A673 (cell line): ENCODE results near the gene CAMK1D. TPM values are rescaled to one million over a fixed set of nuclear protein-coding genes. Genes with fewer than 3 reads are reported as not detected.
A peak's percentile ranks its signal among the peaks of the same experiment; 100 is the strongest.

Source experiments
- BruUV-seq: library from RNA; stranded (reverse); fragments of 400-500 nt; replicated peaks from 2 replicates; lab custom pipeline; 2021; lab: Mats Ljungman, UMichigan
- CTCF ChIA-PET: fragments of 300-600 bp; sonication (Branson Sonifier 250); formaldehyde crosslinking; loops from one replicate; lab custom pipeline; 2022; ENCODE audit warnings: antibody characterized with exemption; lab: Charles Lee
- POLR2A ChIA-PET: fragments of 300-600 bp; sonication (Branson Sonifier 250); formaldehyde crosslinking; loops from one replicate; lab custom pipeline; 2022; ENCODE audit warnings: antibody characterized with exemption; ENCODE audit not compliant: low non-redundant PET; lab: Charles Lee
- DNase-seq: peaks from one replicate; pipeline ENCODE4 v3.0.0-alpha.2; 2015; ENCODE audit warnings: low spot score
- H3K27ac ChIP-seq: fragments of 200-600 bp; sonication (generic); 2 replicates; pipeline ENCODE4 v1.5.1; 2016; ENCODE audit warnings: mixed run types, low read depth, mild to moderate bottlenecking, mixed read lengths, antibody characterized with exemption, low read length; ENCODE audit not compliant: poor library complexity, severe bottlenecking
- H3K27me3 ChIP-seq: fragments of 200-600 bp; sonication (generic); replicated peaks from 2 replicates; pipeline ENCODE4 v1.6.1; 2017; ENCODE audit warnings: mixed run types, low read depth, mild to moderate bottlenecking, mixed read lengths, antibody characterized with exemption, low read length; ENCODE audit not compliant: insufficient read depth, poor library complexity
- H3K36me3 ChIP-seq: fragments of 200-600 bp; sonication (generic); 2 replicates; pipeline ENCODE4 v1.6.1; 2016; ENCODE audit warnings: mixed run types, mild to moderate bottlenecking, mixed read lengths, antibody characterized with exemption, low read length; ENCODE audit not compliant: insufficient read depth, poor library complexity, severe bottlenecking
- H3K4me1 ChIP-seq: fragments of 200-600 bp; sonication (generic); 2 replicates; pipeline ENCODE4 v1.6.1; 2017; ENCODE audit warnings: mixed run types, mild to moderate bottlenecking, mixed read lengths, antibody characterized with exemption, low read length; ENCODE audit not compliant: insufficient read depth, poor library complexity, severe bottlenecking
- H3K4me3 ChIP-seq: fragments of 200-600 bp; sonication (generic); 2 replicates; pipeline ENCODE4 v1.5.1; 2016; ENCODE audit warnings: low read depth, mixed run types, mild to moderate bottlenecking, mixed read lengths, low read length; ENCODE audit not compliant: poor library complexity, severe bottlenecking
- H3K9me3 ChIP-seq: fragments of 200-600 bp; sonication (generic); 2 replicates; pipeline ENCODE4 v1.6.1; 2016; ENCODE audit warnings: mixed run types, low read depth, mild to moderate bottlenecking, mixed read lengths, antibody characterized with exemption, low read length; ENCODE audit not compliant: poor library complexity, severe bottlenecking
- CTCF ChIP-seq: fragments of 300-800, 200-600 bp; sonication (generic); conservative IDR thresholded peaks from 2 replicates; pipeline ENCODE4 v1.5.1; 2017; ENCODE audit warnings: low read depth, mild to moderate bottlenecking, antibody characterized with exemption, low read length, moderate library complexity, mixed read lengths
- EZH2 ChIP-seq: fragments of 200-600 bp; sonication (generic); IDR thresholded peaks from 2 replicates; pipeline ENCODE4 v1.6.1; 2017; ENCODE audit warnings: borderline replicate concordance, low read depth, mild to moderate bottlenecking, mixed read lengths, antibody characterized with exemption, low read length; ENCODE audit not compliant: poor library complexity, severe bottlenecking
- intact Hi-C: fragments of 100-400 bp; cut with micrococcal nuclease; formaldehyde crosslinking; loops from one replicate; pipeline ENCODE4 v1.10.0; 2022; ENCODE audit not compliant: unreplicated experiment
- total RNA-seq: library from RNA; stranded (reverse); gene quantifications from 2 replicates; pipeline ENCODE4 v1.2.3, GENCODE V29; 2021

CAMK1D gene
- total RNA-seq, 1 experiment from 2014 or later: 23.7 TPM

GRCh38 chr10:12455766-12456165 lies 106.4 kb downstream of the CAMK1D start:
- BruUV-seq: no TSS peak
- Histone ChIP-seq H3K27me3 (no peaks in the 10 kb centered on the region), H3K4me1 (peaks cover 24% of the 10 kb centered on the region), H3K27ac (no peak overlapping the region), H3K36me3 (no peaks in the 10 kb centered on the region), H3K9me3 (no peaks in the 10 kb centered on the region), H3K4me3 (no peak overlapping the region)
- peak; percentile 44 for DNase-seq
- POLR2A ChIA-PET: no interaction called here
- intact Hi-C loops: no loop called here
- TF ChIP-seq CTCF (no peak), EZH2 (no peak)
- CTCF ChIA-PET: no interaction called here

- H3K27me3 ChIP-seq: no peaks in the 10 kb centered on the region
- no peaks in the 10 kb centered on the region for H3K9me3 ChIP-seq
- peaks cover 24% of the 10 kb centered on the region for H3K4me1 ChIP-seq
- no peak overlapping the region for H3K4me3 ChIP-seq
- POLR2A ChIA-PET: interaction anchor here (0.7 kb wide), 1 partner anchor 64 kb away, joined by 6 read pairs; no protein-coding TSS in a partner anchor
- BruUV-seq: no TSS peak
- no peaks in the 10 kb centered on the region for H3K36me3 ChIP-seq
- no peak for DNase-seq
- CTCF ChIA-PET: no interaction called here
- intact Hi-C loops: no loop called here
- TF ChIP-seq EZH2 (no peak), CTCF (no peak)
- H3K27ac ChIP-seq: peak overlapping the region; percentile 0
These were observed 110.0 kb downstream of the CAMK1D start for GRCh38 chr10:12459340-12459739.

GRCh38 chr10:12459762-12460161 lies 110.4 kb downstream of the CAMK1D start:
- no peaks in the 10 kb centered on the region for H3K36me3 ChIP-seq
- no peaks in the 10 kb centered on the region for H3K9me3 ChIP-seq
- H3K27me3 ChIP-seq: no peaks in the 10 kb centered on the region
- H3K4me1 ChIP-seq: peaks cover 25% of the 10 kb centered on the region
- intact Hi-C loops: no loop called here
- ChIA-PET CTCF (no interaction called here), POLR2A (interaction anchor here (0.7 kb wide), 1 partner anchor 64 kb away, joined by 6 read pairs; no protein-coding TSS in a partner anchor)
- H3K27ac ChIP-seq: peak overlapping the region; percentile 0
- TF ChIP-seq CTCF (no peak), EZH2 (no peak)
- DNase-seq: no peak
- no peak overlapping the region for H3K4me3 ChIP-seq
- no TSS peak for BruUV-seq
